ENCODE measurements around the gene GON4L.
A peak's percentile ranks its signal among the peaks of the same experiment; 100 is the strongest.
"Not testable (repeated sequence)": the region's sequence is repeated elsewhere in the genome, so short reads cannot be mapped to it uniquely, and the experiment has no call there.

GON4L gene

DNA sequence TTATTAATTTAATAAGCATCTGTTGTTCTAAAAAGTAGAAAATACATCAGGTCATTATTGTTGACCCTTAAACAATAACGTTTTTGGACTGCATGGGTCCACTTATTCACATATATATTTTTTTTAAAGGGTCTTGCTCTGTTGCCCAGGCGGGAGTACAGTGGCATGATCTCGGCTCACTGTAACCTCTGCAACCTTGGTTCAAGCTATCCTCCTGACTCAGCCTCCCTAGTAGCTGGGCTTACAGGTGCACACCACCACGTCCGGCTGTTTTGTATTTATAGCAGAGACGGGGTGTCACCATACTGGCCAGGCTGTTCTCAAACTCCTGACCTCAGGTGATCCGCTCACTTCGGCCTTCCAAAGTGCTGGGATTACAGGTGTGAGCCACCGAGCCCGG, 115.1 kb downstream of the GON4L start:
- in situ Hi-C loops (cut with MboI; ENCODE audit: low sequenced_read_pairs) = no loop called here
- H3K27me3 ChIP-seq (ENCODE audit: low read depth) = no peaks in the 10 kb centered on the region
- H3K4me1 ChIP-seq = peaks cover 3% of the 10 kb centered on the region; the same call in 1 of the 2 replicates
- H3K9me3 ChIP-seq = no peaks in the 10 kb centered on the region
- DNase-seq (ENCODE audit: low spot score in 2 of 2) = no peak
- no peak overlapping the region for H3K4me3 ChIP-seq
- H3K36me3 ChIP-seq (replicated peaks) = peaks cover 15% of the 10 kb centered on the region

DNA sequence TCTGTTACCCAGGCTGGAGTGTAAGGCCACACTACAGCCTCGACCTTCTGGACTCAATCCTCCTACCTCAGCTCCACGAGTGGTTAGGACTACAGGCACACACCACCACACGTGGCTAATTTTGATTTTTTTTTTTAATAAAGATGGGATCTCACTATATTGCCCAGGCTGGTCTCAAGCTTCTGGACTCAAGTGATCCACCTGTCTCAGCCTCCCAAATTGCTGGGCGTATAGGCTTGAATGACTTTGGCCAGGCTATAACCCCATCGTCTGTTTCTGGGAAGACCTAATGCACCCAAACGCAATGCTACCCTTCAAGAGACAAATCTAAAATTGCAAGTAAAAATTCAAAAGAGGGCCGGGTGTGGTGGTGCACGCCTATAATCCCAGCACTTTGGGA, 116.0 kb downstream of the GON4L start:
- H3K9me3 ChIP-seq = no peaks in the 10 kb centered on the region
- DNase-seq (ENCODE audit: low spot score in 2 of 2) = no peak
- no peak overlapping the region for H3K4me3 ChIP-seq
- peaks cover 15% of the 10 kb centered on the region for H3K36me3 ChIP-seq (replicated peaks)
- H3K4me1 ChIP-seq = peaks cover 11% of the 10 kb centered on the region
- H3K27me3 ChIP-seq (ENCODE audit: low read depth) = no peaks in the 10 kb centered on the region
- in situ Hi-C loops (cut with MboI; ENCODE audit: low sequenced_read_pairs) = no loop called here

DNA sequence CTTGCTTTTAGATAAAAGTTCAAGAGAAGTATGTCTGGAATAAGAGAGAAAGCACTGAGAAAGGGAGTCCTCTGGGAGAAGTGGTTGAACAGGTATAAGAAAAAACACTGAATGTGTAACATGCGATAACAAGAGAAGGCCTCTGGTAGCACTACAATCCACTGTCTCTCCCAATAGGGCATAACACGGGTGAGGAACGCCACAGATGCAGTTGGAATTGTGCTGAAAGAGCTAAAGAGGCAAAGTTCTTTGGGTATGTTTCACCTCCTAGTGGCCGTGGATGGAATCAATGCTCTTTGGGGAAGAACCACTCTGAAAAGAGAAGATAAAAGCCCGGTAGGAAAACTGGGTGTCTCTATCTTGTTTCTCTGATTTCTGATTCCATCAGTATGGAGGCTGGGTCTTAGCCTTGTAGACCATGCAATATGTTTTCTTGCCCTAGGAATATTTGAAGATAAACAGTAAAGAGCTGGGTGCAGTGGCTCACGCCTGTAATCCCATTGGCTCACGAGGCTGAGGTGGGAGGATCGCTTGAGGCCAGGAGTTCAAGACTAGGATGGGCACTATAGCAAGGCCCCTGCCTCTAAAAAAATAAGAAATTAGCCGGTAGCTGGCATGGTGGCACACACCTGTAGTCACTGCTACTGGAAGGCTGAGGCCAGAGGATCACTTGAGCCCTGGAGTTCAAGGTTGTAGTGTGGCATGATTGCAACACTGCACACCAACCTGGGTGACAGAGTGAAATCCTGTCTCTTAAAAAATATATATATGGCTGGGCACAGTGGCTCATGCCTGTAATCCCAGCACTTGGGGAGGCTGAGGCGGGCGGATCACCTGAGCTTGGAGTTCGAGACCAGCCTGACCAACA, 127.7 kb downstream of the GON4L start:
- no peaks in the 10 kb centered on the region for H3K9me3 ChIP-seq
- in situ Hi-C loops (cut with MboI; ENCODE audit: low sequenced_read_pairs) = no loop called here
- no peak overlapping the region for H3K4me3 ChIP-seq
- no peaks in the 10 kb centered on the region for H3K27me3 ChIP-seq (ENCODE audit: low read depth)
- DNase-seq (ENCODE audit: low spot score in 2 of 2) = peak; percentile 73 to 78
- peaks cover 40% of the 10 kb centered on the region for H3K36me3 ChIP-seq (replicated peaks)
- no peaks in the 10 kb centered on the region for H3K4me1 ChIP-seq

DNA sequence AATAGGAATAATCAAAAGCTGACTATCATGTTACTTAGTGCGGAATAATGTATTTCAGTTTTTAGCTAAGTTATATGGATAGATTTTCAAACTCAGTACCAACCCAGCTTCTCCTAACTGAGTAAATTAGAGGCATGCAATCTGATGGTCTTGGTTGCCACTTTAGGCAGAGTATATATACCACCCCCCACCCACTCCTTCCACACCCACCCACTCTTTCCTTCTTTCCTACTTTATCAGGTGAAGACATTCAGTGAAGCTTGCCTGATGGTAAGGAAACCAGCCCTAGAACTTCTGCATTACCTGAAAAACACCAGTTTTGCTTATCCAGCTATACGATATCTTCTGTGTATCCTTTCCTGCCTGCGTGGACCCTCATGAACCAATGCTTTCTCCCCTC, 131.9 kb downstream of the GON4L start:
- Histone ChIP-seq H3K27me3 (ENCODE audit: low read depth) (no peaks in the 10 kb centered on the region), H3K4me1 (no peaks in the 10 kb centered on the region), H3K36me3 (replicated peaks) (peaks cover 29% of the 10 kb centered on the region), H3K9me3 (no peaks in the 10 kb centered on the region), H3K4me3 (no peak overlapping the region)
- in situ Hi-C loops (cut with MboI; ENCODE audit: low sequenced_read_pairs) = no loop called here
- no peak for DNase-seq (ENCODE audit: low spot score in 2 of 2)

DNA sequence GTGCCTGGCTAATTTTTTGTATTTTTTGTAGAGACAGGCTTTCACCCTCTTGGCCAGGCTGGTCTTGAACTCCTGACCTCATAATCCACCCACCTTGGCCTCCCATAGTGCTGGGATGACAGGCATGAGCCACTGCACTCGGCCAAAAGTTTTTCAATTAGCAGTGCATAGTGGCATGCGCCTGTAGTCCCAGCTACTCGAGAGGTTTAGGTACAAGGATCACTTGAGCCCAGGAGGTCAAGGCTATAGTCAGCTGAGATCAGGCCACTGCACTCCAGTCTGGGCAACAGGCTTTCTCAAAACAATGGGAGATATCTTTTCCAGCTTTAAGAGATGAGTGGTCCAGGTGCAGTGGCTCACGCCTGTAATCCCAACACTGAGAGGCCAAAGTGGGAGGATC, 137.3 kb downstream of the GON4L start:
- H3K9me3 ChIP-seq = no peaks in the 10 kb centered on the region
- peaks cover 30% of the 10 kb centered on the region for H3K36me3 ChIP-seq (replicated peaks)
- no peaks in the 10 kb centered on the region for H3K27me3 ChIP-seq (ENCODE audit: low read depth)
- no peaks in the 10 kb centered on the region for H3K4me1 ChIP-seq
- H3K4me3 ChIP-seq = no peak overlapping the region
- no peak for DNase-seq (ENCODE audit: low spot score in 2 of 2)
- in situ Hi-C loops (cut with MboI; ENCODE audit: low sequenced_read_pairs) = no loop called here

DNA sequence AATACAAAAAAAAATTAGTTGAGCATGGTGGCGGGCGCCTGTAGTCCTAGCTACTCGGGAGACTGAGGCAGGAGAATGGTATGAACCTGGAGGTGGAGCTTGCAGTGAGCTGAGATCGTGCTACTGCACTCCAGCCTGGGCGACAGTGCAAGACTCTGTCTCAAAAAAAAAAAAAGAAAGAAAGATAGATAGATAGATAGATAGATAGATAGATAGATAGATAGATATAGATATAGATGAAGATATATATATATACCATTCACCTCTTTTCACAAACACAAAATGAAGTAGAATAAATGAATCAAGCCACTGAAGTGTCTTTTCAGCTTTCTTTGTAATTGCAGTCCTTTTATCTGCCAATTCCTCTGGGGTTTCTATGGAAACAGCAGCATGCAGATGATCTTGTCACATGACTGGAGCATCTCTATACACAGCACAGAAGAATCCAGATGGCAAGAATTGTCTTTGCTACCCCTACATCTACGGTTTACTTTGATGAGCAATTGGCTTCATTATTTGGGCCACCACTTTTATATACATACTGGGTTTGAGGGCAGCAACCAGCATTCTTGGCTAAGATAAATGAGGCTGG, 138.4 kb downstream of the GON4L start:
- H3K4me1 ChIP-seq; in situ Hi-C loops (cut with MboI; ENCODE audit: low sequenced_read_pairs); H3K4me3 ChIP-seq; H3K9me3 ChIP-seq; H3K27me3 ChIP-seq (ENCODE audit: low read depth); DNase-seq (ENCODE audit: low spot score in 2 of 2): not testable (repeated sequence)
- H3K36me3 ChIP-seq (replicated peaks) = peaks cover 33% of the 10 kb centered on the region

DNA sequence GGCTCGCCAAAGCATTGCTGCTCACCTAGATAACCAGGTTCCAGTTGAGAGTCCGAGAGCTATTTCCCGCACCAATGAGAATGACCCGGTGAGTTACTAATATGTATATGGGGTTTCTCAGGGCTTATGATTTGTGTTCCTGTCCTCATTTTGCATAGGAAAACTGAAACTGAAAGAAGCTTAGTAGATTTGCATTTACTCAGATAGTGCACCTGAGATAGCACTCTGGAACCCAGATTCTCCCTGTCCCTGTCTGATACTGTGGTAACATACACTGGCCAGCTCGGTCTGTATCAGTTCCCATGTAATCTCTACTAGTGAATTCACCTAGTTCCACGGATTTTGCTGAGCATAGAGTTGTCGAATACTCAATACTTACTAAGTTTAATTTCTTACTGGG, 140.0 kb downstream of the GON4L start:
- in situ Hi-C loops (cut with MboI; ENCODE audit: low sequenced_read_pairs) = no loop called here
- no peaks in the 10 kb centered on the region for H3K27me3 ChIP-seq (ENCODE audit: low read depth)
- no peaks in the 10 kb centered on the region for H3K9me3 ChIP-seq
- no peak overlapping the region for H3K4me3 ChIP-seq
- no peak for DNase-seq (ENCODE audit: low spot score in 2 of 2)
- H3K36me3 ChIP-seq (replicated peaks) = peaks cover 32% of the 10 kb centered on the region
- H3K4me1 ChIP-seq = no peaks in the 10 kb centered on the region

DNA sequence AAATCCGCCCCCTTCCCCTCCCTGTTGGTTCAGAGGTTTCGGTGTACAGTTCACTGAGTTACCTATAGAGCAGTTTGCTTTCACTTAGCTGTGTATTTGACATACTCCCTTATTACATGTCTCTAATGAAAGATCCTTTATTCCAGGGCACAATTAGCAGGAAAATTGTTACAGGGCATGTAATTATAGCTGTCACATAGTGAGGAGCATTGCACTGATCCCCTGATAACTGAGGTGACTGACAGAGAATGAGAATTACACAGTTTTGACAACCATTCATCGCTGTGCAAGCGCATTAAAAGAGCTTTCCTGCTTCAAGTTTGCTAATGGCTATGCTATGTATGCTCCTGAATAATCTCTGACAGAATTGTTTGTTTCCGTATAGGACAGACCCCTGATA, 141.2 kb downstream of the GON4L start:
- Histone ChIP-seq H3K4me1 (no peaks in the 10 kb centered on the region), H3K27me3 (ENCODE audit: low read depth) (no peaks in the 10 kb centered on the region), H3K4me3 (no peak overlapping the region), H3K9me3 (no peaks in the 10 kb centered on the region), H3K36me3 (replicated peaks) (peaks cover 32% of the 10 kb centered on the region)
- in situ Hi-C loops (cut with MboI; ENCODE audit: low sequenced_read_pairs) = no loop called here
- no peak for DNase-seq (ENCODE audit: low spot score in 2 of 2)

DNA sequence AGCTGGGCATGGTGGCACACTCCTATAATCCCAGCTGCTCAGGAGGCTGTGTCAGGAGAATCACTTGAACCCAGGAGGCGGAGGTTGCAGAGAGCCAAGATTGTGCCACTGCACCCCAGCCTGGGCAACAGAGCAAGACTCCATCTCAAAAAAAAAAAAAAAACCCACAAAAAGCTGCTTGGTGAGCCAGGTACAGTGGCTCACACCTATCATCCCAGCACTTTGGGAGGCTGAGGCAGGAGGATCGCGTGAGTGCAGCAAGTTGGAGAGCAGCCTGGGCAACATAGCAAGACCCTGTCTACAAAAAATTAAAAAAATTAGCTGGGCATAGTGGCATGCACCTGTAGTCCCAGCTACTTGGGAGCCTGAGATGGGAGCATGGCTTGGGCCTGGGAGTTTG, 142.0 kb downstream of the GON4L start:
- in situ Hi-C loops (cut with MboI; ENCODE audit: low sequenced_read_pairs); H3K4me3 ChIP-seq; H3K27me3 ChIP-seq (ENCODE audit: low read depth); H3K9me3 ChIP-seq; H3K4me1 ChIP-seq; DNase-seq (ENCODE audit: low spot score in 2 of 2): not testable (repeated sequence)
- H3K36me3 ChIP-seq (replicated peaks) = peaks cover 32% of the 10 kb centered on the region

DNA sequence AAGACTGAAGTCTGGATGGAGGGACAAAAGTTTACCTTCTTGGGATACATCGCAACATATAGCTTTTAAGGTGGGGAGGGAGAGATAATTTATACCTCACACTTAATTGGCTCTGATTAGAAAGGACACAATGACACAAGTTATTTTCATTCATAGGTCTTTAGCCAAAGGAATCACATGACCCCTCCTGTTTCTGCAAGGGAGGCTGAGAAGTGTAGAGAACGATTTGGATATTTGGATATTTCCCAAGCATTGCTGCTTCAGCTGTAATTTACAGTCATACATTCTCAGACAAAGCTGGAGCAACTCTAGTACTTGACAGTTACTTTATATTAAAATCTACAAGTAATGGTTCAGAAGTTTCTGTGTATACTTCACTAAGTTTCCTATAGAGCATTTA, 143.9 kb downstream of the GON4L start:
- no peaks in the 10 kb centered on the region for H3K27me3 ChIP-seq (ENCODE audit: low read depth)
- peaks cover 29% of the 10 kb centered on the region for H3K36me3 ChIP-seq (replicated peaks)
- H3K9me3 ChIP-seq = 0 out of 2 replicates have a peak, but pooled peaks cover 2% of the 10 kb centered on the region
- in situ Hi-C loops (cut with MboI; ENCODE audit: low sequenced_read_pairs) = no loop called here
- H3K4me3 ChIP-seq = no peak overlapping the region
- DNase-seq (ENCODE audit: low spot score in 2 of 2) = no peak
- H3K4me1 ChIP-seq = no peaks in the 10 kb centered on the region

DNA sequence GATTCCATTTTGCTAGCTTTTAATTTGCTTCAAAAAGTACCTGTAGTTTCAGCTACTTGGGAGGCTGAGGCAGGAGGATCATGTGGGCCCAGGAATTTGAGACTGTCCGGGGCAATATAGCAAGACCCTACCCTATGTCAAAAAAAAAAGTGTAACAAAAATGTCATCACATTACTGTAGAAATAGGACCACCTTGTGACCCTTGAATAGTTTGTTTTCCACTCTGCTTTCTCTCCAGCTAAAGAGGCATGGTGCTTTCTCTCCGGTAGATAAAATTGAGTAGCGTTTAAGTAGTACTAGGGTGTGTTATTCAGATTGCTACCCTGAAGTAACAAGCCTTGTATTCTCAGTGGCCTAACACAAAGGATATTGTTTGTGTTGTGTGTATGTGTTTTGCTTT, 144.4 kb downstream of the GON4L start:
- in situ Hi-C loops (cut with MboI; ENCODE audit: low sequenced_read_pairs); H3K4me1 ChIP-seq; DNase-seq (ENCODE audit: low spot score in 2 of 2); H3K9me3 ChIP-seq; H3K27me3 ChIP-seq (ENCODE audit: low read depth); H3K4me3 ChIP-seq: not testable (repeated sequence)
- peaks cover 26% of the 10 kb centered on the region for H3K36me3 ChIP-seq (replicated peaks)

DNA sequence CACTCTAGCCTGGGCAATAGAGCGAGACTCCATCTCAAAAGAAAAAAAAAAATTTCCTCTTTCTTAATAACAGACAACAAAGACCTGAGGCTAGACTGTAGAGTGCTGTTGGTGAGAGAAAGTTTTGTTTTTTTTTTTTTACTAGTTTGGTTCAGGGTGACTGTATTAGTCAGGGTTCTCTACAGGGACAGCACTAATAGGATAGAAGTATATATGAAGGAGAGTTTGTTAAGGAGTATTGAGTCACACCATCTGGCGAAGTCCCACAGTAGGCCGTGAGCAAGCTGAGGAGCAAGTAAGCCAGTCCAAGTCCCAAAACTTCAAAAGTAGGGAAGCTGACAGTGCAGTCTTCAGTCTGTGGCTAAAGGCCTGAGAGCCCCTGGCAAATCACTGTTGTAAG, 145.6 kb downstream of the GON4L start:
- H3K4me1 ChIP-seq; H3K27me3 ChIP-seq (ENCODE audit: low read depth); H3K9me3 ChIP-seq; DNase-seq (ENCODE audit: low spot score in 2 of 2); in situ Hi-C loops (cut with MboI; ENCODE audit: low sequenced_read_pairs); H3K4me3 ChIP-seq: not testable (repeated sequence)
- peaks cover 20% of the 10 kb centered on the region for H3K36me3 ChIP-seq (replicated peaks)

DNA sequence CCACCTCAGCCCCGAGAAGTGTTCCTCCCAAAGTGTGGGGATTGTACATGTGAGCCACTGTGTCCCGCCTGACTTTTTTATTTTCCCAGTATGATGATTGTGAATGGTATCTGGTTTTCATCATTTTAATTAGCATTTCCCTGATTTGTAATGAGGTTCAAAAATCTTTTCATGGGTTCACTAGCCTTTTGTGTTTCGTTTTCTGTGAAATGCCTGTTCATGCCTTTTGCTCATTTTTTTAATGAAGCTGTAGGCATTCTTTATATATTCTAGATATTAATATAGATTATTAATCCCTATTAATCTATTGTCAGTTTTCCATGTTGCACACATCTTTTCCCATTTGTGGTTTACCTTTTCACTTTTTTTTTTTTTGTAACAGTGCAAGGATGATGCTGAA, 147.6 kb downstream of the GON4L start:
- in situ Hi-C loops (cut with MboI; ENCODE audit: low sequenced_read_pairs) = no loop called here
- H3K36me3 ChIP-seq (replicated peaks) = peaks cover 15% of the 10 kb centered on the region
- DNase-seq (ENCODE audit: low spot score in 2 of 2) = no peak

DNA sequence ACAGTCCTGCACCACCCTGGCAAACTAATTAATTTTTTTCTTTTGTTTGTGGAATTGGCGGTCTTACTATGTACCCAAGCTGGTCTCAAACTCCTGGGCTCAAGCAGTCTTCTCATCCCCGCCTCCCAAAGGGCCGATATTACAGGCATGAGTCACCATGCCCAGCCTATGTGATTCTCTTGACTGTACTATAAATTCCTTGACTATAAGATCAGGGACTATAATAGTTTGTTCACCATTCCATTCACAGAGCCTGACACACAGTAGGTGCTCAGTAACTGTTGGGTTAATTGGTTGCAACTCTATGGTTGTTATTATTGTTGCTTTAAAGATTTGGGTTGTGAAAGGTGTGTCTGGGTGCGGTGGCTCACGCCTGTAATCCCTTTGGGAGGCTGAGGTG, 150.9 kb downstream of the GON4L start:
- Histone ChIP-seq H3K4me1 (no peaks in the 10 kb centered on the region), H3K4me3 (no peak overlapping the region), H3K9me3 (0 out of 2 replicates have a peak, but pooled peaks cover 2% of the 10 kb centered on the region), H3K27me3 (ENCODE audit: low read depth) (no peaks in the 10 kb centered on the region), H3K36me3 (replicated peaks) (peaks cover 5% of the 10 kb centered on the region)
- DNase-seq (ENCODE audit: low spot score in 2 of 2) = no peak
- in situ Hi-C loops (cut with MboI; ENCODE audit: low sequenced_read_pairs) = no loop called here

More for the DNA sequence above, 147.6 kb downstream of the GON4L start:
- no peaks in the 10 kb centered on the region for H3K4me1 ChIP-seq
- H3K27me3 ChIP-seq (ENCODE audit: low read depth) = no peaks in the 10 kb centered on the region
- H3K4me3 ChIP-seq = no peak overlapping the region
- 0 out of 2 replicates have a peak, but pooled peaks cover 2% of the 10 kb centered on the region for H3K9me3 ChIP-seq
